22Rv1 (cell line): ENCODE results near the gene ATP8B1.

Experiments
- ZFX ChIP-seq: fragments of 450-650 bp; IDR thresholded peaks from 2 replicates; pipeline ENCODE4 v1.6.1; 2017; ENCODE audit warnings: antibody characterized with exemption, borderline replicate concordance
- TF ChIP-seq, protein P1 (sequence below): fragments of 450-650 bp; IDR thresholded peaks from 2 replicates; pipeline ENCODE4 v1.5.1; 2017; ENCODE audit warnings: mild to moderate bottlenecking

DNA sequence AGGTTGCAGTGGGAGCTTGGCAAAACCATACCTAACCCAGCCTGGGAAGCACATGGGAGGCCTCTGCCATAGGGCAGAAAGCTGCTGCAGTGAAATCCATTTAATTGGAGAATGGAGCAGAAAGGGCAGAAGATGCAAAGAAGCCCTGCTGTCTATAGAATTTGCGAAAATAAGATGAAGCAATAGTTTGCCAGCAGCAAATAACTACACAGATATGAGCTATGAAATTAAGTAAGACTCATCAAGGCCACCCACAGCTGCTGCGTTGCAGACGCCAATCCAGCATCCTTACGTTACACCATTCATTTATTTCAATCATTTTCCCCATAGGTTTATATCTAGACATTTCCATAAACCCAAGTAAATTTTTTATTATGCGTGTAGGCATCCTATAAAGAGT lies 21.1 kb downstream of the ATP8B1 start:
- TF ChIP-seq, protein P1, sequence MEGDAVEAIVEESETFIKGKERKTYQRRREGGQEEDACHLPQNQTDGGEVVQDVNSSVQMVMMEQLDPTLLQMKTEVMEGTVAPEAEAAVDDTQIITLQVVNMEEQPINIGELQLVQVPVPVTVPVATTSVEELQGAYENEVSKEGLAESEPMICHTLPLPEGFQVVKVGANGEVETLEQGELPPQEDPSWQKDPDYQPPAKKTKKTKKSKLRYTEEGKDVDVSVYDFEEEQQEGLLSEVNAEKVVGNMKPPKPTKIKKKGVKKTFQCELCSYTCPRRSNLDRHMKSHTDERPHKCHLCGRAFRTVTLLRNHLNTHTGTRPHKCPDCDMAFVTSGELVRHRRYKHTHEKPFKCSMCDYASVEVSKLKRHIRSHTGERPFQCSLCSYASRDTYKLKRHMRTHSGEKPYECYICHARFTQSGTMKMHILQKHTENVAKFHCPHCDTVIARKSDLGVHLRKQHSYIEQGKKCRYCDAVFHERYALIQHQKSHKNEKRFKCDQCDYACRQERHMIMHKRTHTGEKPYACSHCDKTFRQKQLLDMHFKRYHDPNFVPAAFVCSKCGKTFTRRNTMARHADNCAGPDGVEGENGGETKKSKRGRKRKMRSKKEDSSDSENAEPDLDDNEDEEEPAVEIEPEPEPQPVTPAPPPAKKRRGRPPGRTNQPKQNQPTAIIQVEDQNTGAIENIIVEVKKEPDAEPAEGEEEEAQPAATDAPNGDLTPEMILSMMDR: no peak
- no peak for TF ChIP-seq ZFX
